SK-N-SH (cell line): ENCODE measurements around the gene CRNN.

Source experiments
- EP300 ChIP-seq, 2 experiments: IDR thresholded peaks; 2 replicates each; pipeline versions ENCODE4 v1.4.0 to v1.6.1; 2012; ENCODE audit warnings: borderline replicate concordance in 1 of 2, low read depth in 1 of 2, low read length in 1 of 2
- RAD21 ChIP-seq: IDR thresholded peaks from 2 replicates; pipeline ENCODE4 v1.6.1; 2012; ENCODE audit warnings: mild to moderate bottlenecking, low read length
- RXRA ChIP-seq: IDR thresholded peaks from 2 replicates; pipeline ENCODE4 v1.4.0; 2012; ENCODE audit warnings: low read depth, mild to moderate bottlenecking, borderline replicate concordance
- SIN3A ChIP-seq: IDR thresholded peaks from 2 replicates; pipeline ENCODE4 v1.6.1; 2012; ENCODE audit warnings: low read depth, mild to moderate bottlenecking, low read length, moderate library complexity, borderline replicate concordance
- SMC3 ChIP-seq: IDR thresholded peaks from 2 replicates; pipeline ENCODE4 v1.6.1; 2012; ENCODE audit warnings: low read depth, low read length, improper control_type of control experiment
- TAF1 ChIP-seq: IDR thresholded peaks from 2 replicates; pipeline ENCODE4 v1.6.1; 2012; ENCODE audit warnings: low read depth, mild to moderate bottlenecking, low read length, moderate library complexity, borderline replicate concordance
- YY1 ChIP-seq: IDR thresholded peaks from 2 replicates; pipeline ENCODE4 v1.4.0; 2012; ENCODE audit warnings: low read depth, mild to moderate bottlenecking
- TF ChIP-seq, protein P1 (sequence below): fragments of 200-600 bp; sonication (generic); IDR thresholded peaks from 2 replicates; pipeline ENCODE4 v1.6.1; 2017; ENCODE audit warnings: antibody characterized with exemption, mild to moderate bottlenecking, moderate library complexity

DNA sequence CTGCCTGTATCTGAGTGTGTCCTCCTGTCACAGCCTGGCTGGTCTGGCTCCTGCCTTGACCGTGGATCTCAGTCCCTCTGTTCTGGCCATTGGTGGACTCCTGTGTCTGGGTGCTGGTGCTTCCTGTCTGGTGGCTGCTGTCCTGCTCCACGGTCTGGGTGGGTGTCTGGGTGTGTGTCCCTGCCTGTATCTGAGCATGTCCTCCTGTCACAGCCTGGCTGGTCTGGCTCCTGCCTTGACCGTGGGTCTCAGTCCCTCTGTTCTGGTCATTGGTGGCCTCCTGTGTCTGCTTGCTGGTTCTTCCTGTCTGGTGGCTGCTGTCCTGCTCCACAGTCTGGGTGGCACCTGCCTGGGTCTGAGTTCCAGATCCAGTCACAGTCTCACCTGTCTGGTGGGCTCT, 4.0 kb downstream of the CRNN start:
- TF ChIP-seq SMC3 (no peak), SIN3A (no peak), RAD21 (no peak), TAF1 (no peak), EP300 (IDR thresholded peaks at IDR 0.05; ENCODE audit: borderline replicate concordance in 1 of 2, low read depth in 1 of 2, low read length in 1 of 2) (no peak), YY1 (no peak), RXRA (no peak)
- TF ChIP-seq, protein P1, sequence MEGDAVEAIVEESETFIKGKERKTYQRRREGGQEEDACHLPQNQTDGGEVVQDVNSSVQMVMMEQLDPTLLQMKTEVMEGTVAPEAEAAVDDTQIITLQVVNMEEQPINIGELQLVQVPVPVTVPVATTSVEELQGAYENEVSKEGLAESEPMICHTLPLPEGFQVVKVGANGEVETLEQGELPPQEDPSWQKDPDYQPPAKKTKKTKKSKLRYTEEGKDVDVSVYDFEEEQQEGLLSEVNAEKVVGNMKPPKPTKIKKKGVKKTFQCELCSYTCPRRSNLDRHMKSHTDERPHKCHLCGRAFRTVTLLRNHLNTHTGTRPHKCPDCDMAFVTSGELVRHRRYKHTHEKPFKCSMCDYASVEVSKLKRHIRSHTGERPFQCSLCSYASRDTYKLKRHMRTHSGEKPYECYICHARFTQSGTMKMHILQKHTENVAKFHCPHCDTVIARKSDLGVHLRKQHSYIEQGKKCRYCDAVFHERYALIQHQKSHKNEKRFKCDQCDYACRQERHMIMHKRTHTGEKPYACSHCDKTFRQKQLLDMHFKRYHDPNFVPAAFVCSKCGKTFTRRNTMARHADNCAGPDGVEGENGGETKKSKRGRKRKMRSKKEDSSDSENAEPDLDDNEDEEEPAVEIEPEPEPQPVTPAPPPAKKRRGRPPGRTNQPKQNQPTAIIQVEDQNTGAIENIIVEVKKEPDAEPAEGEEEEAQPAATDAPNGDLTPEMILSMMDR = no peak
